Tibial nerve (tissue), 4 donors: ENCODE results near the gene PSMA7. TPM values are rescaled to one million over a fixed set of nuclear protein-coding genes. Genes with fewer than 3 reads are reported as not detected.
"Not testable (repeated sequence)": the region's sequence is repeated elsewhere in the genome, so short reads cannot be mapped to it uniquely, and the experiment has no call there.

Source experiments
- DNase-seq, 2 donors: peaks; one replicate each; pipeline ENCODE4 v3.0.0-alpha.2; 2019; ENCODE audit warnings: low spot score in 2 of 2
- H3K27ac ChIP-seq, 4 donors: fragments of 200-600 bp; sonication (generic) in 3 of 4; one replicate each; pipeline ENCODE4 v1.5.1; 2017 to 2019; ENCODE audit warnings: mild to moderate bottlenecking in 1 of 4
- H3K27me3 ChIP-seq, 2 donors: fragments of 200-600 bp; sonication (generic) in 1 of 2; one replicate each; pipeline versions ENCODE4 v1.5.1 to v1.6.0; 2017 to 2019
- H3K36me3 ChIP-seq, 3 donors: fragments of 200-600 bp; sonication (generic); one replicate each; pipeline ENCODE4 v1.5.1; 2018 to 2019
- H3K4me1 ChIP-seq, 4 donors: fragments of 200-600 bp; sonication (generic) in 3 of 4; one replicate each; pipeline ENCODE4 v1.5.1; 2017 to 2019
- H3K4me3 ChIP-seq, 4 donors: fragments of 200-600 bp; sonication (generic) in 3 of 4; one replicate each; pipeline ENCODE4 v1.5.1; 2017 to 2019; ENCODE audit warnings: mild to moderate bottlenecking in 1 of 4, moderate library complexity in 1 of 4
- H3K9me3 ChIP-seq, 4 donors: fragments of 200-600 bp; sonication (generic) in 3 of 4; one replicate each; pipeline ENCODE4 v1.5.1; 2017 to 2019
- EP300 ChIP-seq, 2 donors: sonication (generic); formaldehyde crosslinking; IDR thresholded peaks; one replicate each; pipeline ENCODE4 v1.6.1; 2017; ENCODE audit warnings: antibody characterized with exemption in 2 of 2, mild to moderate bottlenecking in 1 of 2
- POLR2A ChIP-seq, 2 donors: fragments of 450-650 bp; IDR thresholded peaks; one replicate each; pipeline ENCODE4 v1.6.1; 2017; ENCODE audit warnings: antibody characterized with exemption in 2 of 2, mild to moderate bottlenecking in 2 of 2, moderate library complexity in 2 of 2
- WGBS, 2 donors: methylation state at CpG; one replicate each; pipeline ENCODE4 v1.1.5; 2018; 5-methylcytosine and 5-hydroxymethylcytosine counted together
- total RNA-seq, 4 donors: library from RNA; depleted of rRNA; stranded (reverse); fragments of >200 nt; gene quantifications; one replicate each; pipeline ENCODE4 v1.1.0, GENCODE V29; 2016
- TF ChIP-seq, protein P1 (sequence below), 5 experiments: fragments of 200-600 bp in 3 of 5; fragments of 450-650 bp in 2 of 5; sonication (generic) in 3 of 5; IDR thresholded peaks; one replicate each; pipeline ENCODE4 v1.5.1; 2016 to 2019; ENCODE audit warnings: antibody characterized with exemption in 5 of 5, mild to moderate bottlenecking in 3 of 5, moderate library complexity in 2 of 5

The PSMA7 gene
- total RNA-seq, 4 donors from 2014 or later: 213 to 377 (median 341) TPM

DNA sequence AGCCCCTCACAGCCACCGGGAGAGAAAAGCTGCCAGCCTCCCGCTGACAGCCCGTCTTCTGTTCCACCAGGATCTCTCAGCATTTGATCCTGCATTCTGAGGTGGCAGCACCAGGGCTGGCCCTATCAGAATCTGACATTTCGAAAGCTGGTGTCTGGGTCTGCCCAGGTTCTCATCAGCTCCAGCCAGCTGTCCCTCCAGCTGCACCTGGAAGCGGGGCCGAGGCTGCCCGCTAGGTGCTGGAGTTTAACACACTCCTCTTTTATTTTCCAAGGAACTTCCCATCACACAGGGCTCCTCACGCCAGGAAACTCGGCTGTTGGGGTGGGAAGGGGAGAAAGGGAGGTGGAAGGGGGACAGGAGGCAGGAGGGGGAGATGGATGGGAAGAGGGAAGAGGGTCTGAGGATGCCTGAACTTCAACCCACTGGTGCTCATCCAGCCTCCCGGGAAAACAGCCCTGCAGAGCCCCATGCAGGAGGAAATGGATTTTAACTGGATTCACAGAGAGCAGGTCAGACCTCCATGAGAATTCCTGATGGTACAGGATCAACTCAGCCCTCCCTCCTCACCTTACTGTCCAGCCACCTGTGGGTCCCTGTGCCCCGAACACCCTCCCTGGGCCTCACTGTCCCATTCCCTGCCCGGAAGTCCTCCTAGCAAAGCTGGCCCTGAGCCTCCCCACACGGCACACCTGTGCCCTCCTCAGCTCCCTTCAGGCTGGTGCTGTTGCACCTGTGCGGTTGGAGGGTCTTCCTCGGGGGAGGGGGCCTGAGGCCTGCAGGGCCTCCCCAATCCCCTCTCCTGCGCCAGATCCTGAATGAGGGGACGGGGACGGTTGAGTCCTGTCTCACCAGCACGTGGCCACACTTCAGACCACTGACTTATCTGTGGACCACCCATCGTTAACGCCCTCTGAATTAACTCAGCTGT lies 24.8 kb downstream of the PSMA7 start:
- Histone ChIP-seq H3K4me3 (no peak overlapping the region), H3K9me3 (peaks cover 0 to 9% (median 0%) of the 10 kb centered on the region in 4 donors), H3K27ac (no peak overlapping the region), H3K4me1 (peaks cover 0 to 8% (median 3%) of the 10 kb centered on the region in 4 donors), H3K36me3 (no peaks in the 10 kb centered on the region), H3K27me3 (peaks cover 0 to 61% of the 10 kb centered on the region in 2 donors)
- no peak for DNase-seq
- TF ChIP-seq, protein P1, sequence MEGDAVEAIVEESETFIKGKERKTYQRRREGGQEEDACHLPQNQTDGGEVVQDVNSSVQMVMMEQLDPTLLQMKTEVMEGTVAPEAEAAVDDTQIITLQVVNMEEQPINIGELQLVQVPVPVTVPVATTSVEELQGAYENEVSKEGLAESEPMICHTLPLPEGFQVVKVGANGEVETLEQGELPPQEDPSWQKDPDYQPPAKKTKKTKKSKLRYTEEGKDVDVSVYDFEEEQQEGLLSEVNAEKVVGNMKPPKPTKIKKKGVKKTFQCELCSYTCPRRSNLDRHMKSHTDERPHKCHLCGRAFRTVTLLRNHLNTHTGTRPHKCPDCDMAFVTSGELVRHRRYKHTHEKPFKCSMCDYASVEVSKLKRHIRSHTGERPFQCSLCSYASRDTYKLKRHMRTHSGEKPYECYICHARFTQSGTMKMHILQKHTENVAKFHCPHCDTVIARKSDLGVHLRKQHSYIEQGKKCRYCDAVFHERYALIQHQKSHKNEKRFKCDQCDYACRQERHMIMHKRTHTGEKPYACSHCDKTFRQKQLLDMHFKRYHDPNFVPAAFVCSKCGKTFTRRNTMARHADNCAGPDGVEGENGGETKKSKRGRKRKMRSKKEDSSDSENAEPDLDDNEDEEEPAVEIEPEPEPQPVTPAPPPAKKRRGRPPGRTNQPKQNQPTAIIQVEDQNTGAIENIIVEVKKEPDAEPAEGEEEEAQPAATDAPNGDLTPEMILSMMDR (IDR thresholded peaks at IDR 0.05): no peak
- no peak for TF ChIP-seq EP300 (IDR thresholded peaks at IDR 0.05)
- no peak for TF ChIP-seq POLR2A (IDR thresholded peaks at IDR 0.05)
- 59 to 60% methylated on average over 19 to 21 of the region's 21 CpGs for WGBS, 2 donors

DNA sequence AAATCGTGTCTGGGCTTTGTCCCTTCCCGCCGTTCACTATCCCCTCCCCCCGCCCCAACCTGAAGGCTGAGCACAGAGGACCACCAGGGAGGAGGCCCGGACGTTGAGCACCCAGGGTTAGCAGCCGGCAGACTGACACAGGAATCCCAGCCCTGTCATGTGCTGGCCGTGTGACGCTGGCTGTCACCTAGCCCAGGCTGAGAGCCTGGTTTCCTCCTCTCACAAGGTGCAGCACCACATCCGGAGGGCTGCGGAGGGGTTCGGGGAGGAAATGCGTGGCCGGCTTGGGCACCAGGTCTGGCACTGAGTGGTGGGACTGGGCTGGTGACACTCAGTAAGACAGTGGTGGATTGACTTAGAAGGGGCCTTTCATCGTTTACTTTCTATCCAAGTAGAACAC lies 25.5 kb downstream of the PSMA7 start:
- 48 to 56% methylated on average over 7 to 13 of the region's 15 CpGs for WGBS, 2 donors
- Histone ChIP-seq H3K4me3 (no peak overlapping the region), H3K27ac (no peak overlapping the region), H3K27me3 (peaks cover 0 to 66% of the 10 kb centered on the region in 2 donors), H3K36me3 (peaks cover 0 to 6% (median 0%) of the 10 kb centered on the region in 3 donors), H3K9me3 (peaks cover 0 to 16% (median 0%) of the 10 kb centered on the region in 4 donors), H3K4me1 (peaks cover 0 to 5% (median 0%) of the 10 kb centered on the region in 4 donors)
- no peak for DNase-seq
- no peak for TF ChIP-seq EP300 (IDR thresholded peaks at IDR 0.05)
- no peak for TF ChIP-seq POLR2A (IDR thresholded peaks at IDR 0.05)

DNA sequence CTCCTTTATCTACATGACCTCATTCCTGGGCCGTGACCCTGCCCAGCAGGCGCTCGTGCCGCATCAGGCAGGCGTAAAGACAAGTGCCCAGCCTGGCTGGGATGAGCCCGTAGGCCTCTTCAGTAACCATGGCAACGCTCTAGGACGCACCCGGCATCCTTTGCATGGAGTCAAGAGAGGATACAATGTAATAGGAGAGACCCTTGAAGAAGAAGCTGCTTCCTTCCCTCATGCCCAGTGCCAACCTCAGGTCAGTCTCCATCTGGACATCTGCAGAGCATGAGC lies 25.9 kb downstream of the PSMA7 start:
- no peak overlapping the region for H3K27ac ChIP-seq
- no peak for DNase-seq
- H3K36me3 ChIP-seq: peaks cover 0 to 7% (median 0%) of the 10 kb centered on the region in 3 donors
- no peak overlapping the region for H3K4me3 ChIP-seq
- WGBS, 2 donors: 10 to 30% methylated on average over 4 to 9 of the region's 9 CpGs
- H3K27me3 ChIP-seq: peaks cover 0 to 69% of the 10 kb centered on the region in 2 donors
- peaks cover 0 to 19% (median 1%) of the 10 kb centered on the region in 4 donors for H3K9me3 ChIP-seq
- peaks cover 0 to 5% (median 0%) of the 10 kb centered on the region in 4 donors for H3K4me1 ChIP-seq
- TF ChIP-seq POLR2A (IDR thresholded peaks at IDR 0.05) (no peak), EP300 (IDR thresholded peaks at IDR 0.05) (no peak)
- TF ChIP-seq, protein P1 (IDR thresholded peaks at IDR 0.05): no peak

DNA sequence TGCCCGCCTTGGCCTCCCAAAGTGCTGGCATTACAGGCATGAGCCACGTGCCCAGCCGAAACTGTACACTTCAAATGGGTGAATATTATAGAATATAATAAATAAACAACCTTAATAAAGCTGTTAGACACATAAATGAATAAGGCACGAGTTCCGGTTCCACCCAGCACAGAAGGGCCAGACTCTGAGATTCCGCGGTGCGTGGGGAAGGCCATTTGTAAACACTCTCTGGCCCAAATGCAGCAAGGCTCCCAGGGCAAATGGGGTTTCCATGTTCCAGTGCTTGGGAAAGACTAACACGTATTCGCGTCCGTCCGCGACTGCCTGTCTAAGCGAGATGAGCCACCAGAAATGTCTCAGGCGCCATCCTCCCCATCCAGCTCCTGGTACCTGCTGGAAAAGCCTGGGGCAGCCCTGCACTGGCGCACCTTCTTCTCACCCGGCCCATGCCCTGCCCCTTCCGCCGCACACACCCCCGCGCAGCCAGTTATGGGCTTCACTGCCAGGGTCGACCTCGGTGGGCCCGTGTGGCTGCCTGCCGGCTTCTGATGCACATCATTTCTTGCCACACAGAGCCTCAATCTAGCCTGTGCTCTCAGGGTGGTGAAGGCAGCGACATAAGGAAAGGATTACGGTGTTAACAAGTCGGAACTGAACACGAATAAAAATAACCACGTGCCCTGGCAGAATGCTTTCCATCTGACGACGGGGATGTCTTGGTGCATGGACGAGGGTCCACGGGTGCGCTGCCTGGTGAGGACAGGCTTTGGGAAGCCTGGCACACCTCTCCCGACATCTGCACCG lies 26.4 kb downstream of the PSMA7 start:
- Histone ChIP-seq H3K4me3 (no peak overlapping the region), H3K27me3 (peaks cover 0 to 69% of the 10 kb centered on the region in 2 donors), H3K9me3 (peaks cover 0 to 25% (median 2%) of the 10 kb centered on the region in 4 donors), H3K4me1 (peaks cover 0 to 5% (median 0%) of the 10 kb centered on the region in 4 donors), H3K36me3 (peaks cover 0 to 7% (median 0%) of the 10 kb centered on the region in 3 donors), H3K27ac (no peak overlapping the region)
- TF ChIP-seq, protein P1 (IDR thresholded peaks at IDR 0.05): no peak
- TF ChIP-seq EP300 (IDR thresholded peaks at IDR 0.05): no peak
- no peak for TF ChIP-seq POLR2A (IDR thresholded peaks at IDR 0.05)
- DNase-seq: no peak
- 75 to 78% methylated on average over 38 of the region's 38 CpGs for WGBS, 2 donors

DNA sequence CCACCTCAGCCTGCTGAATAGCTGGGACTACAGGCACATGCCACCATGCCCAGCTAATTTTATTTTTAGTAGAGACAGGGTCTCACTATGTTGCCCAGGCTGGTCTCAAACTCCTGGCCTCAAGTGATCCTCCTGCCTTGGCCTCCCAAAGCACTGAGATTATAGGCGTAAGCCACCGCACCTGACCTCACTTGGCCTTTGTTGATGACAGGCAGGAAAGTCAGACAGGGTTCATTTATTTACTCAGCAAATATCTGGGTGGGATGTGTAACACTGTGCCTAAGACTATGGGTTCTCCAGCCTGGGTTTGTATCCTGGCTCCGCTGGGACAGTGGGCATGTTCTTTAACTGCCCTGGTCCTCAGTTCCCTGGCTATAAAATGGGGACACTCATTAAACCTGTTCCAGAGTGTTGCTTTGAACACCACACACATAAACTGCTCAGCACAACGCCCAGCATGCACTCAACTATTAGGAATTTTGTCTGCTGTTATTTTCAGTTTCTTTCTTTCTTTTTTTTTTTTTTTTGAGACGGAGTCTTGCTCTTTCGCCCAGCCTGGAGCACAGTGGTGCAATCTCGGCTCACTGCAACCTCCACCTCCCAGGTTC lies 27.3 kb downstream of the PSMA7 start:
- not testable (repeated sequence) for H3K4me1 ChIP-seq, DNase-seq, H3K4me3 ChIP-seq, H3K27ac ChIP-seq, H3K36me3 ChIP-seq
- WGBS, 2 donors: 80 to 85% methylated on average over 7 of the region's 7 CpGs
- peaks cover 0 to 33% (median 2%) of the 10 kb centered on the region in 4 donors for H3K9me3 ChIP-seq
- peaks cover 0 to 69% of the 10 kb centered on the region in 2 donors for H3K27me3 ChIP-seq
